ENCODE measurements around the gene KLLN.

DNA sequence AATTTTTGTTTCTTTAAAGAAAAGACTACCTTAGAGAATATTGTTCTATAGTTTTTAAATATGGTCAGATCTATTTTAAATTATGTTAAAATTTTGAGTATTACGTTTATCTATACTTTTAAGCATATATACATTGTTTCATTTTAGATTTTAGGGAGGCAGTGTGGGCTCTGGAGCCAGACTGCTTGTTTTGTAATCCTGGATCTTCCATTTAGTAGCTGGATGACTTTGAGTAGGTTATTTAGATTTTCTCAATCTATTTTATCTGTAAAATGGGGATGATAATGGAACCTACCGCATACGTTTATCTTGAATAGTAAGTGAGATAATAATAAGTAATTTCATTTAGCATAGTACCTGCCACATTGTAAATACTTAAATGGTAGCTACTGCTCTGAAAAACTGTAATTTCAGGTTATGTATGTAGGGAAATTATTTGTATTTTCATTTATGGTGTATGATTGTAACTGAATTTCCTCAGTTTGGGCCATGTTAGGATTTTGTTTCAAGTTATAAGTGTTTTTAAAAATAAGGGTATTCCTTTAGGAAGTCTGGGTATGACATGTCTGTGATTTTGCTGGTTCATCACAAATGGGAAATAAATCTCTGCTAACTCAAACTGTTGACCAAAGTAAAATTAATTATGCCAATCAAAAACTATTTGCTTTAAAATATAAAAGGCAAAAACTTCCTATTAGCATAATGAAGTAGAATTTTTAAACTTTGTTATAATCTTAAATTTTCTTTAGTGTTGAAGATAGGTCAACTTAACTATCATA lies 6.6 kb upstream of the KLLN start:
- TF ChIP-seq GATA3 (IDR thresholded peaks at IDR 0.05; ENCODE audit: low read depth, low read length): no peak
- no peak for TF ChIP-seq GATA2 (IDR thresholded peaks at IDR 0.05; ENCODE audit: low read depth, low read length)
